Activated effector memory CD4-positive, alpha-beta T cell treated with Interleukin-2 at 50 U/mL for 16 hours (primary cell): ENCODE data around the gene JKAMP.

ENCODE experiments used
- DNase-seq: peaks from one replicate; pipeline ENCODE4 v3.0.0-alpha.2; 2020

The JKAMP gene

DNA sequence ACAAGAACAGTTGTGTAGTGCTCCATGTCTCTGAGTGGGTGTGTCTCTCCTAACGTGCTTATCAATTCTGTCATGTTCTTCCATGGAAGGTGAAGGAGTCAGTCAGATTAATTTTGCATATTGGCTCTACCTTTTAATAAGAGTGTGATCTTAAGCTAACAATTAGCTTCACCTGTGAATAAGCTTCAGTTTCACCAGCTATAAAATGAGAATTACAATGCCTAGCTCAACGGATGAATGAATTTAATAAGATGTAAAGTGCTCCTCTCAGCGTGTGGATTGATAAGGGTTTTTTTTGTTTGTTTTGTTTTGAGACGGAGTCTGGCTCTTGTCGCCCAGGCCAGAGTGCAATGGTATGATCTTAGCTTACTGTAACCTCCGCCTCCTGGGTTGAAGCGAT is 59.6 kb downstream of the JKAMP start:
- DNase-seq: no peak

GRCh38 chr14:59547310-59547709 is 63.0 kb downstream of the JKAMP start:
- DNase-seq: no peak
